ENCODE results near the gene ETFDH. TPM values are rescaled to one million over a fixed set of nuclear protein-coding genes. Genes with fewer than 3 reads are reported as not detected.
"Not testable (repeated sequence)": the region's sequence is repeated elsewhere in the genome, so short reads cannot be mapped to it uniquely, and the experiment has no call there.

ETFDH gene
- total and polyA plus RNA-seq, 9 of the 15 experiments (the other 6 are each of a cell fraction or from before 2014, with no cell fraction given), result 14.6 to 33.6 (median 25.9) TPM

GRCh38 chr4:158657291-158657690 is 14.8 kb upstream of the ETFDH start (continued):
- TF ChIP-seq NELFE (IDR thresholded peaks at IDR 0.05; ENCODE audit: insufficient read depth, insufficient read length), result no peak
- TF ChIP-seq DNMT1 (IDR thresholded peaks at IDR 0.05), result no peak
- no peak for TF ChIP-seq SMARCE1 (IDR thresholded peaks at IDR 0.05)
- no peak for TF ChIP-seq NR0B1 (IDR thresholded peaks at IDR 0.05; ENCODE audit: partially characterized antibody)
- no peak for TF ChIP-seq E2F3 (CRISPR knock-in tag; IDR thresholded peaks at IDR 0.05)
- no peak for TF ChIP-seq SP1 (CRISPR knock-in tag; IDR thresholded peaks at IDR 0.05)
- TF ChIP-seq SIRT6 (IDR thresholded peaks at IDR 0.05; ENCODE audit: low read depth, low read length), result no peak

GRCh38 chr4:158663255-158663654 is 8.8 kb upstream of the ETFDH start:
- H3K27me3 ChIP-seq (ENCODE audit: control insufficient read depth in 2 of 2, insufficient read depth in 2 of 2, low read length in 2 of 2); H3K9me3 ChIP-seq (replicated peaks; ENCODE audit: control insufficient read depth, insufficient read depth, low read depth, low read length); in situ Hi-C loops (cut with MboI); H3K4me3 ChIP-seq; H3K9me1 ChIP-seq (ENCODE audit: control insufficient read depth, insufficient read depth, low read length); BruUV-seq (replicated peaks); H3K4me2 ChIP-seq (ENCODE audit: insufficient read depth, low read length); POLR2A ChIA-PET; H3K9ac ChIP-seq (ENCODE audit: insufficient read depth in 1 of 2, low read depth in 2 of 2, low read length in 2 of 2); CTCF ChIA-PET (ENCODE audit: low intra/inter-chr PET ratio); H3K4me1 ChIP-seq (replicated peaks in 1 of 2; ENCODE audit: control insufficient read depth in 2 of 2, insufficient read depth in 2 of 2, low read length in 2 of 2); DNase-seq (ENCODE audit: extremely low read depth in 1 of 4, low spot score in 3 of 4); FAIRE-seq; intact Hi-C loops (cut with micrococcal nuclease); H2AFZ ChIP-seq (ENCODE audit: low read depth, low read length); H3K79me2 ChIP-seq (ENCODE audit: control insufficient read depth, insufficient read depth, low read length); H3K36me3 ChIP-seq (ENCODE audit: control insufficient read depth, insufficient read depth, low read length); H4K20me1 ChIP-seq (replicated peaks; ENCODE audit: control insufficient read depth, insufficient read depth, low read length); TF ChIP-seq MYBL2 (CRISPR knock-in tag; IDR thresholded peaks at IDR 0.05; ENCODE audit: borderline replicate concordance): not testable (repeated sequence)
- peak; percentile 20; the same call in 2 of the 3 replicates for ATAC-seq
- WGBS (ENCODE audit: insufficient coverage, low coverage, missing lambda C conversion rate), result 34% methylated on average over 4 of the region's 4 CpGs
- peak overlapping the region; percentile 44; the same call in 2 of the 3 replicates for H3K27ac ChIP-seq (ENCODE audit: extremely low read depth, low read depth, low read length)
- TF ChIP-seq MYBL2 (IDR thresholded peaks at IDR 0.05; ENCODE audit: low read depth) (0 out of 2 replicates have a peak, but pooled peaks have one; percentile 34), CHAMP1 (IDR thresholded peaks at IDR 0.05) (0 out of 2 replicates have a peak, but pooled peaks have one; percentile 63), MTA1 (IDR thresholded peaks at IDR 0.05; ENCODE audit: borderline replicate concordance) (peak; percentile 56; the same call in 1 of the 2 replicates), ZNF512 (tag; IDR thresholded peaks at IDR 0.05) (peak; percentile 96), ELF4 (CRISPR knock-in tag; IDR thresholded peaks at IDR 0.05) (peak; percentile 83), ZC3H8 (IDR thresholded peaks at IDR 0.05) (0 out of 2 replicates have a peak, but pooled peaks have one; percentile 69), KHSRP (IDR thresholded peaks at IDR 0.05) (0 out of 2 replicates have a peak, but pooled peaks have one; percentile 9), MIER1 (IDR thresholded peaks at IDR 0.05; ENCODE audit: low read depth) (peak; percentile 56; the same call in 1 of the 2 replicates), ZBTB26 (CRISPR knock-in tag; IDR thresholded peaks at IDR 0.05) (peak; percentile 86; the same call in 1 of the 2 replicates)

Measured in K562 (cell line).